ENCODE results near the gene ATG4C.

DNA sequence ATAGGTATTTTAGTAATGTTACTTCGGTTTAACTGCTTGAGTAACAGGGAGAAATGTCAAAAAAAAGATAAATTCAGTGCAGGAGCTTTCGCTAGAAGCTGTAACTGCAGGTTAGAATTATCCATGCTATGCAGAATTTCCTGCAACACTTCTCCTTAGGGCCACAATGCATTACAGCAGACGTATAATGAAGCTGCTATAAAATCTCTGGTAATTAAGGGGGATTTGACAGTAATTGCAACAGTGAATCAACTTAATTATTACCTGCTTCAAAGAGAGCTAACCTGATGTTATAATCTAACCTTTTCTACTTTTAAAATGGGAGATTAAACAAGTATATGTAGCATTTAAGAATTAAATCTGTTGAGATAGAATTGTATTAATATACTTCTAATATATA lies 92.6 kb downstream of the ATG4C start:
- TF ChIP-seq CTCF (IDR thresholded peaks at IDR 0.05 in 4 of 5, conservative IDR thresholded peaks at IDR 0.05 in 1 of 5) (no peak), POLR2A (IDR thresholded peaks at IDR 0.05) (no peak)

Data from gastrocnemius medialis (tissue), 4 donors.